ENCODE results near the gene ZFPL1. TPM values are rescaled to one million over a fixed set of nuclear protein-coding genes. Genes with fewer than 3 reads are reported as not detected.
A peak's percentile ranks its signal among the peaks of the same experiment; 100 is the strongest.

Gene ZFPL1
- total RNA-seq, 1 donor from 2014 or later = 37.9 TPM

- DNase-seq (ENCODE audit: low read depth) = peak; percentile 71
- Mint-ChIP-seq H3K27ac (ENCODE audit: unreplicated experiment) (peak within 1 kb of the TSS; percentile 53), H3K4me3 (ENCODE audit: unreplicated experiment) (peak within 1 kb of the TSS; percentile 84), H3K36me3 (ENCODE audit: low read depth, unreplicated experiment) (peaks cover 7% of the 10 kb centered on the region), H3K27me3 (ENCODE audit: low read depth, unreplicated experiment) (no peaks in the 10 kb centered on the region), H3K9me3 (ENCODE audit: unreplicated experiment) (no peaks in the 10 kb centered on the region), H3K4me1 (ENCODE audit: low read depth, unreplicated experiment) (peaks cover 4% of the 10 kb centered on the region)
- no peaks in the 10 kb centered on the region for H3K27me3 ChIP-seq (ENCODE audit: insufficient read depth, low read length)
- H3K79me2 ChIP-seq (ENCODE audit: insufficient read depth, low read length) = peaks cover 22% of the 10 kb centered on the region
- H3K36me3 ChIP-seq (ENCODE audit: insufficient read depth, low read length) = no peaks in the 10 kb centered on the region
- peaks cover 25% of the 10 kb centered on the region for H4K20me1 ChIP-seq (ENCODE audit: insufficient read depth, low read length)
- H3K27ac ChIP-seq (ENCODE audit: low read depth, low read length) = no peak within 1 kb of the TSS
- H3K4me3 ChIP-seq (ENCODE audit: insufficient read depth, low read depth, low read length) = peak within 1 kb of the TSS; percentile 53
- no peaks in the 10 kb centered on the region for H3K9me3 ChIP-seq (ENCODE audit: insufficient read depth, low read depth, low read length)
- H3K4me1 ChIP-seq (ENCODE audit: insufficient read depth, low read length) = peaks cover 32% of the 10 kb centered on the region
- peak within 1 kb of the TSS; percentile 96 for H3K4me2 ChIP-seq (ENCODE audit: low read length)
- TF ChIP-seq CTCF (IDR thresholded peaks at IDR 0.05; ENCODE audit: insufficient read depth, low read depth, low read length) (no peak), EZH2 (IDR thresholded peaks at IDR 0.05; ENCODE audit: insufficient read depth, low read length) (no peak)
- no peak for FAIRE-seq
- no peak within 1 kb of the TSS for H2AFZ ChIP-seq (ENCODE audit: low read depth, low read length)
- H3K9ac ChIP-seq (ENCODE audit: low read length) = peak within 1 kb of the TSS; percentile 74
These were observed 27.9 kb downstream of the ZFPL1 start, which contains the start of gene TM7SF2 for GRCh38 chr11:65111744-65112545. TM7SF2 (plus strand) TSS chr11:65111872; CDS start chr11:65112016, 144 bp downstream.

- Mint-ChIP-seq H3K36me3 (ENCODE audit: low read depth, unreplicated experiment) (peaks cover 7% of the 10 kb centered on the region), H3K27me3 (ENCODE audit: low read depth, unreplicated experiment) (no peaks in the 10 kb centered on the region), H3K27ac (ENCODE audit: unreplicated experiment) (peak overlapping the region; percentile 67), H3K9me3 (ENCODE audit: unreplicated experiment) (no peaks in the 10 kb centered on the region), H3K4me3 (ENCODE audit: unreplicated experiment) (peak overlapping the region; percentile 82), H3K4me1 (ENCODE audit: low read depth, unreplicated experiment) (peaks cover 4% of the 10 kb centered on the region)
- Histone ChIP-seq H3K36me3 (ENCODE audit: insufficient read depth, low read length) (no peaks in the 10 kb centered on the region), H3K4me2 (ENCODE audit: low read length) (peak overlapping the region; percentile 96), H3K27me3 (ENCODE audit: insufficient read depth, low read length) (no peaks in the 10 kb centered on the region), H3K9me3 (ENCODE audit: insufficient read depth, low read depth, low read length) (no peaks in the 10 kb centered on the region), H3K9ac (ENCODE audit: low read length) (peak overlapping the region; percentile 74), H2AFZ (ENCODE audit: low read depth, low read length) (no peak overlapping the region), H3K27ac (ENCODE audit: low read depth, low read length) (no peak overlapping the region), H3K79me2 (ENCODE audit: insufficient read depth, low read length) (peaks cover 23% of the 10 kb centered on the region), H4K20me1 (ENCODE audit: insufficient read depth, low read length) (peaks cover 21% of the 10 kb centered on the region), H3K4me3 (ENCODE audit: insufficient read depth, low read depth, low read length) (peak overlapping the region; percentile 53), H3K4me1 (ENCODE audit: insufficient read depth, low read length) (peaks cover 34% of the 10 kb centered on the region)
- DNase-seq (ENCODE audit: low read depth) = no peak
- no peak for FAIRE-seq
- TF ChIP-seq CTCF (IDR thresholded peaks at IDR 0.05; ENCODE audit: insufficient read depth, low read depth, low read length) (peak; percentile 19), EZH2 (IDR thresholded peaks at IDR 0.05; ENCODE audit: insufficient read depth, low read length) (no peak)
These were observed 28.7 kb downstream of the ZFPL1 start for GRCh38 chr11:65112546-65113360.

Data from astrocyte (in vitro differentiated cells and primary cell).